NCI-H1436 treated with DMSO at 0.1 percent for 48 hours (cell line): ENCODE measurements around the gene ARL14EP.

Source experiments
- DNase-seq: peaks from one replicate; lab custom pipeline; 2025; lab: John Stamatoyannopoulos, UW

ARL14EP gene

GRCh38 chr11:30322826-30323710 lies at the start of gene ARL14EP:
Gene ARL14EP, plus strand, starts transcription at chr11:30323104. Its CDS starts 7,845 bp downstream, at chr11:30330949.
- DNase-seq, result peak; percentile 78

GRCh38 chr11:30277176-30277575 lies 45.7 kb upstream of the ARL14EP start:
- no peak for DNase-seq

- DNase-seq, result no peak
Observed at GRCh38 chr11:30279796-30280195, 43.1 kb upstream of the ARL14EP start.

- no peak for DNase-seq
Observed at GRCh38 chr11:30281476-30282288, 41.2 kb upstream of the ARL14EP start.

GRCh38 chr11:30282289-30282631 lies 40.6 kb upstream of the ARL14EP start:
- DNase-seq, result no peak

- DNase-seq, result no peak
Observed at GRCh38 chr11:30284836-30285235, 38.1 kb upstream of the ARL14EP start.

GRCh38 chr11:30285416-30286121 lies 37.3 kb upstream of the ARL14EP start:
- DNase-seq, result no peak

GRCh38 chr11:30291331-30291730 lies 31.6 kb upstream of the ARL14EP start:
- no peak for DNase-seq

GRCh38 chr11:30292545-30292944 lies 30.4 kb upstream of the ARL14EP start:
- no peak for DNase-seq

- no peak for DNase-seq
Observed at GRCh38 chr11:30295178-30295885, 27.6 kb upstream of the ARL14EP start.

GRCh38 chr11:30304620-30305019 lies 18.3 kb upstream of the ARL14EP start:
- no peak for DNase-seq

GRCh38 chr11:30310623-30311022 lies 12.3 kb upstream of the ARL14EP start:
- DNase-seq, result no peak

- DNase-seq, result no peak
Observed at GRCh38 chr11:30311189-30311588, 11.7 kb upstream of the ARL14EP start.

- DNase-seq, result no peak
Observed at GRCh38 chr11:30312243-30312642, 10.7 kb upstream of the ARL14EP start.

- DNase-seq, result no peak
Observed at GRCh38 chr11:30313580-30313979, 9.3 kb upstream of the ARL14EP start.

GRCh38 chr11:30314625-30315024 lies 8.3 kb upstream of the ARL14EP start:
- no peak for DNase-seq

- no peak for DNase-seq
Observed at GRCh38 chr11:30316237-30316636, 6.7 kb upstream of the ARL14EP start.

- no peak for DNase-seq
Observed at GRCh38 chr11:30317030-30317429, 5.9 kb upstream of the ARL14EP start.

GRCh38 chr11:30321321-30321720 lies 1.6 kb upstream of the ARL14EP start:
- no peak for DNase-seq

- DNase-seq, result no peak
Observed at GRCh38 chr11:30322191-30322590, 713 bp upstream of the ARL14EP start.

- DNase-seq, result no peak
Observed at GRCh38 chr11:30326114-30326778, 3.3 kb downstream of the ARL14EP start.
